Skeletal muscle satellite cell (primary cell): Measurements from ENCODE around the gene TLK1.

Experiments used
- H3K27me3 ChIP-seq: 2 replicates; pipeline ENCODE4 v1.7.0; 2013; ENCODE audit warnings: low read length; ENCODE audit not compliant: control insufficient read depth, insufficient read depth
- H3K36me3 ChIP-seq: 2 replicates; pipeline ENCODE4 v1.7.0; 2013; ENCODE audit warnings: mild to moderate bottlenecking, control low read depth, low read length; ENCODE audit not compliant: insufficient read depth
- H3K4me1 ChIP-seq: 2 replicates; pipeline ENCODE4 v1.7.0; 2013; ENCODE audit warnings: low read length; ENCODE audit not compliant: control insufficient read depth, insufficient read depth
- H3K4me2 ChIP-seq: 2 replicates; pipeline ENCODE4 v1.7.0; 2013; ENCODE audit warnings: mild to moderate bottlenecking, low read length
- H3K4me3 ChIP-seq: 2 replicates; pipeline ENCODE4 v1.7.0; 2013; ENCODE audit warnings: low read length
- H3K9ac ChIP-seq: 2 replicates; pipeline ENCODE4 v1.7.0; 2013; ENCODE audit warnings: mild to moderate bottlenecking, low read depth, low read length, moderate library complexity
- H3K9me3 ChIP-seq: replicated peaks from 2 replicates; pipeline ENCODE4 v1.7.0; 2013; ENCODE audit warnings: mild to moderate bottlenecking, control low read depth, low read length

Gene TLK1

DNA sequence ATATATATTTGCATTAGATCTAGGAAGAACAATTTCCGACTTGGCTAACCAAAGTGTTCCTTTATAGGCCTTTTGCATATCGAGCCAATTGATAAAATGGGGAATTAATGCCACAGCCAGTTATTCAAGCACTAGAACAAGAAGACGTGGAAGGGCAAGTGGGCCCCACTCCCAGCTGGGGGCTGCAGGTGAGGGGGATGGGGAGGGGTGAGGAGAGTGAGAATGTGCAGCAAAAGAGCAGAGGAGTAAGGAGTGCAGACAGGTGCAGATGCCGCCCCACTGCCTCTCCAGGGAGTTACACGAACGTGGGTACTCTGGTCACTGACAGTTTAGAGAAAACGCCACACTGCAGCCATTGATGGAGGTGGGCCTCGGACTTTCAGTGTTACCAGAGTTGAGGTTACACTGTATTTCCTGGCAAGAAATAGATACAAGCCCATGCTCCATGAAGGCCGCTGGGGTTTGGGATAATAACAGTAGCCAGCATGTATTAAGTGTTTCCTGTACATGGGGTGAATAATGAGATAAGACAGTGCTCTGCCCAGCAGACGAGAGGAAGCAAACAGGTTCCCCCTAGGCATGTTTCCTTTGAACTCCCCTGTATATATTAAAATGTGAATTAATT, 190.7 kb downstream of the TLK1 start:
- Histone ChIP-seq H3K9ac (no peak overlapping the region), H3K4me3 (no peak overlapping the region), H3K9me3 (no peaks in the 10 kb centered on the region), H3K27me3 (no peaks in the 10 kb centered on the region), H3K4me1 (peaks cover 20% of the 10 kb centered on the region), H3K36me3 (peaks cover 39% of the 10 kb centered on the region), H3K4me2 (no peak overlapping the region)

- H3K4me3 ChIP-seq, result no peak overlapping the region
- no peak overlapping the region for H3K4me2 ChIP-seq
- no peak overlapping the region for H3K9ac ChIP-seq
- H3K36me3 ChIP-seq, result peaks cover 45% of the 10 kb centered on the region
- H3K4me1 ChIP-seq, result peaks cover 18% of the 10 kb centered on the region
- no peaks in the 10 kb centered on the region for H3K9me3 ChIP-seq
- H3K27me3 ChIP-seq, result no peaks in the 10 kb centered on the region
These were observed 191.7 kb downstream of the TLK1 start for GRCh38 chr2:170969030-170969429.

DNA sequence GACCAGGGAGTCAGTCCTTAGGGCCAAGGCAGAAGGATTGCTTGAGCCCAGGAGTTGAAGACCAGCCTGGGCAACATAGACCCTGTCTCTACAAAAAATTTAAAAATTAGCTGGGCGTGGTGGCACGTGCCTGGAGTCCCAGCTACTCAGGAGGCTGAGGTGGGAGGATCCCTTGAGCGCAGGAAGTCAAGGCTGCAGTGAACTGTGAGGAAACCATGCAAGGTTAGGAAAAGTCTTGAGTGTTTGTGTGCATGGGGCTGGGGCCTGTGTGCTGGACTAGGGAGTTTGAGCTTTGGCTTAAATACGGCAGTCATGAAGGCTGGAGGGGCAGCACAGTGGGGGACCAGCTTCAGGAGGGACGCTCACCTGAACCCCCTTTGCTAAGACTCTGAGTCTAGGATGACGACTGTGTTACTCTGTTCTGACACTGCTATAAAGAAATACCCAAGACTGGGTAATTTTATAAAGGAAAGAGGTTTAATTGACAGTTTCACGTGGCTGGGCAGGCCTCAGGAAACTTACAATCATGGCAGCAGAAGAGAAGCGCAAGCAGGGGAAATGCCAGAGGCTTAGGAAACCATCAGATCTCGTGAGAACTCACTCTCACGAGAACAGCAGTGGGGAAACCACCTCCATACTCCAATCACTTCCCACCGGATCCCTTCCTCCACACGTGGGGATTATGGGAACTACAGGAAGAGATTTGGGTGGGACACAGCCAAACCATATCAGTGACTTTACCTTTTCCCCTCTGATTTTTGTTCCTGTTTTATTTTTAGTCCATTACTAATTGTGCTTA, 192.3 kb downstream of the TLK1 start:
- Histone ChIP-seq H3K4me2 (no peak overlapping the region), H3K9ac (no peak overlapping the region), H3K9me3 (no peaks in the 10 kb centered on the region), H3K27me3 (no peaks in the 10 kb centered on the region), H3K36me3 (peaks cover 51% of the 10 kb centered on the region), H3K4me3 (no peak overlapping the region), H3K4me1 (peaks cover 17% of the 10 kb centered on the region)

- no peak overlapping the region for H3K9ac ChIP-seq
- peaks cover 55% of the 10 kb centered on the region for H3K36me3 ChIP-seq
These were observed 193.1 kb downstream of the TLK1 start for GRCh38 chr2:170967553-170967952.

GRCh38 chr2:170966648-170967396, 193.9 kb downstream of the TLK1 start:
- Histone ChIP-seq H3K4me1 (peaks cover 6% of the 10 kb centered on the region), H3K36me3 (peaks cover 62% of the 10 kb centered on the region), H3K4me3 (no peak overlapping the region), H3K9me3 (no peaks in the 10 kb centered on the region), H3K27me3 (no peaks in the 10 kb centered on the region), H3K4me2 (no peak overlapping the region), H3K9ac (no peak overlapping the region)

More at GRCh38 chr2:170967553-170967952, 193.1 kb downstream of the TLK1 start:
- Histone ChIP-seq H3K4me1 (peaks cover 10% of the 10 kb centered on the region), H3K4me3 (no peak overlapping the region), H3K9me3 (no peaks in the 10 kb centered on the region), H3K4me2 (no peak overlapping the region), H3K27me3 (no peaks in the 10 kb centered on the region)

DNA sequence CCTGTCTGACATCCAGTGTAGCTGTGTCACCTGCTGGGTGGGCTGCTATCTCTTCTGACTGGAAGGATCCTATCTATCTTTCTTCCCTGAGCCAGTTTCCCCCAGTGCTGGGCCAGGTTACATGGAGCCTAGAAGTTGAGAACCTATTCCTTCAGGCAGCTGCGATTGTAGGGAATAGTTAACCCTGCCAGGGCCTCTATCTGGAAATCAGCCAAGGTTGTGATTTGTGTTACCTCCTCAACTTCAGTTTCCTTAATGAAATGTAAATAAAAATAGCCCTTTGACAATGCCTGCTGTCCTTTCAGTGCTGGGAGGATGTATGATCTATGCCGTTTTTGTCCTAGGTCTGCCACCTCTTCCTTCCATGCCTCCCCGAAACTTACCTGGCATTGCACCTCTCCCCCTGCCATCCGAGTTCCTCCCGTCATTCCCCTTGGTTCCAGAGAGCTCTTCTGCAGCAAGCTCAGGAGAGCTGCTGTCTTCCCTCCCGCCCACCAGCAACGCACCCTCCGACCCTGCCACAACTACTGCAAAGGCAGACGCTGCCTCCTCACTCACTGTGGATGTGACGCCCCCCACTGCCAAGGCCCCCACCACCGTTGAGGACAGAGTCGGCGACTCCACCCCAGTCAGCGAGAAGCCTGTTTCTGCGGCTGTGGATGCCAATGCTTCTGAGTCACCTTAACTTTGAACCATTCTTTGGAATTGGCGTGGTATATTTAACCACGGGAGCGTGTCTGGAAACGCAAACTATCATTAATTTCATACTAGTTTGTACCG, 195.1 kb downstream of the TLK1 start:
- no peaks in the 10 kb centered on the region for H3K9me3 ChIP-seq
- no peak overlapping the region for H3K9ac ChIP-seq
- no peak overlapping the region for H3K4me2 ChIP-seq
- peaks cover 6% of the 10 kb centered on the region for H3K4me1 ChIP-seq
- peaks cover 73% of the 10 kb centered on the region for H3K36me3 ChIP-seq
- no peaks in the 10 kb centered on the region for H3K27me3 ChIP-seq
- no peak overlapping the region for H3K4me3 ChIP-seq

- H3K4me3 ChIP-seq, result no peak overlapping the region
- no peaks in the 10 kb centered on the region for H3K9me3 ChIP-seq
- H3K4me1 ChIP-seq, result peaks cover 6% of the 10 kb centered on the region
- no peak overlapping the region for H3K9ac ChIP-seq
- H3K4me2 ChIP-seq, result no peak overlapping the region
- H3K36me3 ChIP-seq, result peaks cover 80% of the 10 kb centered on the region
- no peaks in the 10 kb centered on the region for H3K27me3 ChIP-seq
These were observed 197.3 kb downstream of the TLK1 start for GRCh38 chr2:170963386-170963785.

GRCh38 chr2:170953941-170954340, 206.8 kb downstream of the TLK1 start:
- peaks cover 82% of the 10 kb centered on the region for H3K36me3 ChIP-seq

DNA sequence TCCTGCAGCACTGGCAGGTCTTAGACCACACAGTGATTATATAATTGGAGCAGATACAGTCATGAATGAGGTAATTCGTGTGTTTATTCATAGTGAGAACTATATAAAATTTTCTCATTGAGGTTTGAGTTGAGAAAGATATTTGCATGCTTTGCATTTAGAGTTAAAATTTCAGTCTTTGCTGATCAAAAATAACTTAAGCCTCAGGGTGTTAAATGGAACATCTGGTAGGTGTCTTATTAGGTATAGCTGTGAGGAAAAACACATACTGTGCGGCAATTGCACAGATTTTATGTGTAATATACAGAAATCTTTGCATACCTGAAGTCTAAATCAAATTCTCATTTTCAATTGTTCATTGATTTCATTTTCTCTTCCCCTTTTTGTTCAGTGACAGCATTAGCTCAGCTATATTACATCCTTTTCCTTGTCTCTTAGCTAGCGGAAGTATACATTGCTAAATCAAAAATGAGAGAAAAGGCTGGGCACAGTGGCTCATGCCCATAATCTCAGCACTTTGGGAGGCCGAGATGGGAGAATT, 210.4 kb downstream of the TLK1 start:
- no peaks in the 10 kb centered on the region for H3K4me1 ChIP-seq
- no peaks in the 10 kb centered on the region for H3K9me3 ChIP-seq
- peaks cover 62% of the 10 kb centered on the region for H3K36me3 ChIP-seq
- H3K4me3 ChIP-seq, result no peak overlapping the region
- no peak overlapping the region for H3K4me2 ChIP-seq
- H3K27me3 ChIP-seq, result no peaks in the 10 kb centered on the region
- H3K9ac ChIP-seq, result no peak overlapping the region

More at GRCh38 chr2:170953941-170954340, 206.8 kb downstream of the TLK1 start:
- no peaks in the 10 kb centered on the region for H3K4me1 ChIP-seq
- no peak overlapping the region for H3K4me3 ChIP-seq
- no peaks in the 10 kb centered on the region for H3K27me3 ChIP-seq
- no peak overlapping the region for H3K9ac ChIP-seq
- H3K4me2 ChIP-seq, result no peak overlapping the region
- no peaks in the 10 kb centered on the region for H3K9me3 ChIP-seq

- Histone ChIP-seq H3K9me3 (no peaks in the 10 kb centered on the region), H3K9ac (no peak overlapping the region), H3K27me3 (no peaks in the 10 kb centered on the region), H3K4me2 (no peak overlapping the region), H3K4me1 (no peaks in the 10 kb centered on the region), H3K36me3 (peaks cover 53% of the 10 kb centered on the region), H3K4me3 (no peak overlapping the region)
These were observed 211.3 kb downstream of the TLK1 start for GRCh38 chr2:170949415-170949814.

- H3K4me3 ChIP-seq, result no peak overlapping the region
- peaks cover 6% of the 10 kb centered on the region for H3K36me3 ChIP-seq
- H3K9ac ChIP-seq, result no peak overlapping the region
- H3K4me2 ChIP-seq, result no peak overlapping the region
- no peaks in the 10 kb centered on the region for H3K4me1 ChIP-seq
- H3K9me3 ChIP-seq, result no peaks in the 10 kb centered on the region
- H3K27me3 ChIP-seq, result no peaks in the 10 kb centered on the region
These were observed 216.1 kb downstream of the TLK1 start for GRCh38 chr2:170944545-170944944.
